Mononuclear cell (primary cell): Measurements from ENCODE around the gene NSA2. TPM values are rescaled to one million over a fixed set of nuclear protein-coding genes. Genes with fewer than 3 reads are reported as not detected.
"Not testable (repeated sequence)": the region's sequence is repeated elsewhere in the genome, so short reads cannot be mapped to it uniquely, and the experiment has no call there.

Experiments
- H3K27me3 ChIP-seq: 2 replicates; pipeline ENCODE4 v1.6.0; 2011; ENCODE audit warnings: low read length, control low read depth; ENCODE audit not compliant: insufficient read depth
- H3K4me1 ChIP-seq: 2 replicates; pipeline ENCODE4 v1.5.1; 2011; ENCODE audit warnings: mild to moderate bottlenecking, low read length, control low read depth; ENCODE audit not compliant: insufficient read depth
- H3K4me3 ChIP-seq: 2 replicates; pipeline ENCODE4 v1.5.1; 2011; ENCODE audit warnings: mild to moderate bottlenecking, low read length, moderate library complexity
- H3K9me3 ChIP-seq: 2 replicates; pipeline ENCODE4 v1.5.1; 2011; ENCODE audit warnings: low read depth, mild to moderate bottlenecking, control low read depth, low read length
- total RNA-seq: library from RNA; depleted of rRNA; stranded (reverse); fragments of >200 nt; gene quantifications from one replicate; pipeline ENCODE4 v1.2.3, GENCODE V29; 2012

NSA2 gene
- 147 TPM for total RNA-seq

DNA sequence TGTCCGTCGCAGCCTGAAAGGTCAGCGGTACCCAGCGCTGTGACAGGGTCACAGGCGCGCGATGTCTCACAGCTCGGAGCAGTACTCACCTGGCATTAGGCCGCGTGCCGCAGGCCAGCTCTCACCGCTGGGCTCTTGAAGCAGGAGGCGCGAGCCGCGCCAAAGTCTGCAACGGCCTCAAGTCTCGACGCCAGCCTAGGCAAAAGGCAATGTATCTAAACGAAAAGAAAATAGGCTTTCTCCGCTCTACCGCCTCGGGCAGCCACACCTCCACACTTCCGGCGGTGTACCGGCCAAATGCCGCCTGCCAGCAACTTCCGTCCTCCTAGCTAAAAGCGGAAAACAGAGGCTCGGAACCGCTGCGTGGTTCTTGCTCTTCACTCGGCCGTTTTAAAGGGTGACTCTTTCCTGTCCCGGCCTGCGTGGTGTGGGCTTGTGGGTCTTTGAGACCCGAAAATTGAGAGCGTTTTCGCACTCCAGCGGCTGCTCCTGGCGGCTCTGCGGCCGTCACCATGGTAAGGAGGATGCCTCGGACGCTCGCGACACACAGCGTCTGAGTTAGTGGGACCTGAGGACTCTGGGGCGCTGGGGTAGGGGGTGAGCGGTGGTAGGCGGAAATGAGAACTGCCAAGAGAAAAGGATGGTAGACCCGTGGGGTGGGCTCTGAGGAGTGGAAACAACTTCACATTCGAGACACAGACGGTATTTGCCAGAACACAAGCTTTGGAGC lies at the start of gene NSA2, which contains the start of gene GFM2:
Gene NSA2, plus strand, starts transcription at position 401 of the 730 bp plus-strand sequence. Its CDS starts 112 bp downstream, at position 513.
Gene GFM2, minus strand, starts transcription at position 269 of the 730 bp plus-strand sequence. CDS start 3,375 bp downstream, outside the sequence.
- no peaks in the 10 kb centered on the region for H3K9me3 ChIP-seq
- peaks cover 26% of the 10 kb centered on the region for H3K4me1 ChIP-seq
- no peaks in the 10 kb centered on the region for H3K27me3 ChIP-seq
- H3K4me3 ChIP-seq = peak within 1 kb of the TSS; percentile 93

- H3K9me3 ChIP-seq = no peaks in the 10 kb centered on the region
- H3K27me3 ChIP-seq = no peaks in the 10 kb centered on the region
- H3K4me3 ChIP-seq = no peak overlapping the region
- no peaks in the 10 kb centered on the region for H3K4me1 ChIP-seq
Observed at GRCh38 chr5:74717596-74717995, 49.5 kb upstream of the NSA2 start.

- Histone ChIP-seq H3K4me3 (no peak overlapping the region), H3K9me3 (no peaks in the 10 kb centered on the region), H3K27me3 (no peaks in the 10 kb centered on the region), H3K4me1 (no peaks in the 10 kb centered on the region)
Observed at GRCh38 chr5:74722271-74722670, 44.8 kb upstream of the NSA2 start.

DNA sequence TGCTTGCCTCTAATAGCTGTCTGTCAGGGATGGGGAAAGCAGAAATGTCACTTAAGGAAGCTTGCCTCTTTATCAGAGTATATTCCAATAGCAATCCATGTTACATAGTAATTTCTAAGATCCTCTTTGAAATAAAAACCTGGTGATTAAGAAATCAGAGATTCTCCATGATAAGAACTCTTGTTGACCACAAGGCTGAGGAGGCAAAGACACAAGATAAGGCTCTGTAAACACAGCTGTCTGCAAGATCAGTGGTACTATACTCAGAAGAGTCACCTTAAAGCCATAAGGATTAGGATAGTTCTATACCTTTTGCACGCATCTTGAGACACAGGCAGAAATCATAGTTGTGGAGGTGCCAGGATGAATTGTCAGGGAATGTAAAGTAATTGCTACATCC lies 41.7 kb upstream of the NSA2 start:
- no peaks in the 10 kb centered on the region for H3K9me3 ChIP-seq
- no peaks in the 10 kb centered on the region for H3K4me1 ChIP-seq
- H3K4me3 ChIP-seq = no peak overlapping the region
- H3K27me3 ChIP-seq = no peaks in the 10 kb centered on the region

GRCh38 chr5:74736759-74737158 lies 30.3 kb upstream of the NSA2 start:
- H3K4me3 ChIP-seq = no peak overlapping the region
- no peaks in the 10 kb centered on the region for H3K9me3 ChIP-seq
- no peaks in the 10 kb centered on the region for H3K27me3 ChIP-seq
- no peaks in the 10 kb centered on the region for H3K4me1 ChIP-seq

GRCh38 chr5:74738406-74738805 lies 28.6 kb upstream of the NSA2 start:
- Histone ChIP-seq H3K4me3 (no peak overlapping the region), H3K4me1 (no peaks in the 10 kb centered on the region), H3K9me3 (no peaks in the 10 kb centered on the region), H3K27me3 (no peaks in the 10 kb centered on the region)

GRCh38 chr5:74748742-74749141 lies 18.3 kb upstream of the NSA2 start:
- not testable (repeated sequence) for H3K9me3 ChIP-seq, H3K4me1 ChIP-seq, H3K27me3 ChIP-seq, H3K4me3 ChIP-seq

DNA sequence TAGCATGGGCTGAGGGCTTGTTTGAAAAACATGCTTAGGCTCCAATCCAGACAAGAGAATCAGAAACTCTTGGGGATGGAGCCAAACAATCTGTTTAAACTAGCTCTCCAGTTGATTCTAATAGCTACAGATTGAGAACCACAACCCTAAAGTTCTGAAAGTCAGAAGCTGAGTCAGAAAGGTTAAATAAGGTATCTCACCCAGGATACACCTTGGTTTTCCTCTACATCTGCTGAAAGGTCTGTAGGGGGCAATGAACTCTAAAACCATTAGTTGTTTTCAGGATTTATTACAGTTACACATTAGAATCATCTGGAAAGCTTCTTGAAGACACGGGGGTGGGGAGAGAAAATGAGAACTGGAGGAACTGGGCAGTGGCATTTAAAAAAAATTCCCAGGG lies 5.8 kb upstream of the NSA2 start:
- H3K27me3 ChIP-seq = no peaks in the 10 kb centered on the region
- no peak overlapping the region for H3K4me3 ChIP-seq
- H3K4me1 ChIP-seq = peaks cover 15% of the 10 kb centered on the region
- H3K9me3 ChIP-seq = peaks cover 3% of the 10 kb centered on the region

GRCh38 chr5:74762599-74762998 lies 4.5 kb upstream of the NSA2 start:
- no peaks in the 10 kb centered on the region for H3K27me3 ChIP-seq
- H3K9me3 ChIP-seq = no peaks in the 10 kb centered on the region
- no peak overlapping the region for H3K4me3 ChIP-seq
- H3K4me1 ChIP-seq = peaks cover 19% of the 10 kb centered on the region

DNA sequence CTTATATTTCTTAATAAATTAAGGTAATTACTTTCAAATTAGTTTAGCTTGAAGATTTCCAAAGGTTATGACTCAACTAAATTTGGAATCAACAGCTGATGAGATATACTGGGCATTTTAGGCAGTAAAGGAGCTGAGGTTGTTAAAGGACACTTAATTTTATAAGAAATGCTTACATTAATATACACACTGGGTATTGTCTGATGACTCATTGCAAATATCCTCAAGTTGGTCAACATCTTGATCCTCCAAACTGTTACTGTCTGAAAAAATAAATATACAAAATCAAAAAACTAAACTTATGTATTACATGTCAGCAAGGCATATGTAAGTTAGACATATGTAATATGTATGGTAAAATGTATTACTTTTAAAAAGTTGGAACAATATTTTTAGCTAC lies 3.5 kb upstream of the NSA2 start:
- Histone ChIP-seq H3K4me1 (peaks cover 26% of the 10 kb centered on the region), H3K9me3 (no peaks in the 10 kb centered on the region), H3K4me3 (no peak overlapping the region), H3K27me3 (no peaks in the 10 kb centered on the region)

DNA sequence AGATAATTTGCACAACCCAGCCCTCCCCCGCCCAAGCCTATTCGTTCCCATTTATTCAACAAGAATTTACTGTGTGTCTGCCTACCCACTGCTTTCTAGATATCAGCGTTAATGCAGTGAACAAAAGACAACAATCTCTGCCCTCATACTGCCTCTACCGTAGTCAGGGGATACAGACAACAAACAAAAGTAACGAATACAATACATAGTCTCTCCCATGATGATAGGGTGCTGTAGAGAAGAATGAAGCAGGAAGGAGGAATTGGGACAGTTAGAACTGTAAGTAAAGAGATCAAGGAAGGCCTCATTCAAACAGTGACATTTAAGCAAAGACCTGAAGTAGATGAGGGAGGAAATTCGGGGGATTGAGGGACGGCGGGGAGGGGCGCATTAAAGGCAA lies 1.8 kb upstream of the NSA2 start:
- peaks cover 26% of the 10 kb centered on the region for H3K4me1 ChIP-seq
- H3K27me3 ChIP-seq = no peaks in the 10 kb centered on the region
- H3K4me3 ChIP-seq = no peak overlapping the region
- no peaks in the 10 kb centered on the region for H3K9me3 ChIP-seq

GRCh38 chr5:74765929-74766328 lies 1.1 kb upstream of the NSA2 start:
- Histone ChIP-seq H3K9me3 (no peaks in the 10 kb centered on the region), H3K4me1 (peaks cover 26% of the 10 kb centered on the region), H3K4me3 (peak overlapping the region; percentile 93), H3K27me3 (no peaks in the 10 kb centered on the region)

GRCh38 chr5:74766418-74766848 lies 616 bp upstream of the NSA2 start:
- H3K4me3 ChIP-seq = peak overlapping the region; percentile 93
- no peaks in the 10 kb centered on the region for H3K27me3 ChIP-seq
- peaks cover 26% of the 10 kb centered on the region for H3K4me1 ChIP-seq
- H3K9me3 ChIP-seq = no peaks in the 10 kb centered on the region

DNA sequence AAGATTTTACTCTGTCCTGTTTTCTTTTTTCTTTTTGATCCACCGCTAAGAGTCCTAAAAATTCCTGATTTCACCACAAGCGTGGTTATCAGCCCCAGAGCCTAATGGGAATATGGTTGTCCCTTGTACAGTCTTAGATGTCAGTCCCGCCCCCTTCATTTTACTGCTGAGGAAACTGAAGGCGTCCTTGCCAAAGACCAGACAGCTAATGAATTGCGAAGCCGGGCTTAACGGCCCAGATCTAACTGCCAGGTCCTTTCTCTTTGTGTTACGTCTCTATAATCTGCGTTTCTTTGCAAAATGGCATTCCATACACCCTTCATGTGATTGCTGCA lies 497 bp downstream of the NSA2 start:
- Histone ChIP-seq H3K4me3 (peak overlapping the region; percentile 93), H3K27me3 (no peaks in the 10 kb centered on the region), H3K4me1 (peaks cover 26% of the 10 kb centered on the region), H3K9me3 (no peaks in the 10 kb centered on the region)

DNA sequence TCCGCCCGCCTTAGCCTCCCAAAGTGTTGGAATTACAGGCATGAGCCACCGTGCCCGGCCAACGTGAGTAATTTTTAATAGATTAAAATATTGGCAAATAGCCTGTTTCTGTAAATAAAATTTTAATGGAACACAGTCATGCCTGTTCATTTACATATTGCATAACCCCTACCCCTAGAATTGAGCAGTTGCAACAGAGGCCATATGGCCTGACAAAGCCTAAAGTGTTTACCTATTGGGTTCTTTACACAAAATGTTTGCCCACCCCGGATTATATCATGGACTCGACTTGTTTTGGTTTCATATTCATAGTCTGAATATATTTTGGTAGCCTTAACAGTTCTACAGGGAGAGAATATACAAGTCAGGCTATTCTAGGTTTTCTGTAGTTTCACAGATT lies 5.3 kb downstream of the NSA2 start:
- peaks cover 8% of the 10 kb centered on the region for H3K4me1 ChIP-seq
- no peak overlapping the region for H3K4me3 ChIP-seq
- no peaks in the 10 kb centered on the region for H3K27me3 ChIP-seq
- H3K9me3 ChIP-seq = no peaks in the 10 kb centered on the region

DNA sequence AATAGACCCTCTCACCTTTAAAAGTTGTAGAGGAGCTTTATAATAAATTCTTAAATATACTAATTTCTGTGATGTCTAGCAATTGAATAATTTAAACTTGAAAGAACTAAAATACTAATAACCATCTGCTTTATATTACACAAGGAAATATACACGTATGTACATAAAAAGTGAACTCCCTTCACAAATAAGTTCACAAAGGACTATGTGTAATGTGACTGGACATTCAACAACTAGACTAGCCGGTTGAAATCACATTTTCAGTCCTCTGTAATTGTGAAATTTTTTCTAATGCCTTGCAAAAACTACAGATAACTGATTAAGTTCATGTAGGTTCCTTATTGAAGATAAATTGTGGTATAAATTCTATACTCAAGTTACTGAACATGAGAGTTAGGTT lies 11.6 kb downstream of the NSA2 start:
- Histone ChIP-seq H3K9me3 (no peaks in the 10 kb centered on the region), H3K4me3 (no peak overlapping the region)

More for the DNA sequence above, 11.6 kb downstream of the NSA2 start:
- H3K27me3 ChIP-seq = no peaks in the 10 kb centered on the region
- H3K4me1 ChIP-seq = no peaks in the 10 kb centered on the region
